Measurements from ENCODE around the gene ARSB.

The ARSB gene

GRCh38 chr5:78916044-78916443 lies 69.1 kb downstream of the ARSB start:
- Histone ChIP-seq H3K4me2 (ENCODE audit: low read length) (no peak overlapping the region), H3F3A (ENCODE audit: control insufficient read depth, insufficient read depth) (no peaks in the 10 kb centered on the region)
- TF ChIP-seq CTCF (IDR thresholded peaks at IDR 0.05; ENCODE audit: low read depth, low read length, poor library complexity, severe bottlenecking) (no peak), EZH2phosphoT487 (IDR thresholded peaks at IDR 0.05; ENCODE audit: borderline replicate concordance, low read length) (no peak)

GRCh38 chr5:78915170-78915569 lies 69.9 kb downstream of the ARSB start:
- TF ChIP-seq EZH2phosphoT487 (IDR thresholded peaks at IDR 0.05; ENCODE audit: borderline replicate concordance, low read length): no peak
- no peak for TF ChIP-seq CTCF (IDR thresholded peaks at IDR 0.05; ENCODE audit: low read depth, low read length, poor library complexity, severe bottlenecking)
- H3K27ac ChIP-seq (ENCODE audit: low read depth, low read length): no peak overlapping the region
- H3K36me3 ChIP-seq (ENCODE audit: control insufficient read depth, low read length): no peaks in the 10 kb centered on the region
- no peaks in the 10 kb centered on the region for H3F3A ChIP-seq (ENCODE audit: control insufficient read depth, insufficient read depth)
- no peaks in the 10 kb centered on the region for H3K9me3 ChIP-seq (ENCODE audit: control insufficient read depth, insufficient read depth, low read length)
- H3K79me2 ChIP-seq (ENCODE audit: control insufficient read depth, low read length): no peaks in the 10 kb centered on the region
- H3K27me3 ChIP-seq (ENCODE audit: control insufficient read depth, low read length): no peaks in the 10 kb centered on the region
- H3K4me3 ChIP-seq (ENCODE audit: low read length): no peak overlapping the region
- no peak overlapping the region for H3K4me2 ChIP-seq (ENCODE audit: low read length)
- no peaks in the 10 kb centered on the region for H3K9me2 ChIP-seq (replicated peaks; ENCODE audit: control insufficient read depth, low read length)
- H3K4me1 ChIP-seq (ENCODE audit: control insufficient read depth, low read length): no peaks in the 10 kb centered on the region
- H4K20me1 ChIP-seq (ENCODE audit: control insufficient read depth, insufficient read depth, low read depth, low read length): no peaks in the 10 kb centered on the region

More at GRCh38 chr5:78916044-78916443, 69.1 kb downstream of the ARSB start:
- H3K9me3 ChIP-seq (ENCODE audit: control insufficient read depth, insufficient read depth, low read length): no peaks in the 10 kb centered on the region
- H3K9me2 ChIP-seq (replicated peaks; ENCODE audit: control insufficient read depth, low read length): no peaks in the 10 kb centered on the region
- H3K79me2 ChIP-seq (ENCODE audit: control insufficient read depth, low read length): no peaks in the 10 kb centered on the region
- H4K20me1 ChIP-seq (ENCODE audit: control insufficient read depth, insufficient read depth, low read depth, low read length): no peaks in the 10 kb centered on the region
- no peak overlapping the region for H3K27ac ChIP-seq (ENCODE audit: low read depth, low read length)
- no peak overlapping the region for H3K4me3 ChIP-seq (ENCODE audit: low read length)
- no peaks in the 10 kb centered on the region for H3K27me3 ChIP-seq (ENCODE audit: control insufficient read depth, low read length)
- H3K4me1 ChIP-seq (ENCODE audit: control insufficient read depth, low read length): no peaks in the 10 kb centered on the region
- no peaks in the 10 kb centered on the region for H3K36me3 ChIP-seq (ENCODE audit: control insufficient read depth, low read length)

GRCh38 chr5:78912811-78913210 lies 72.3 kb downstream of the ARSB start:
- no peaks in the 10 kb centered on the region for H3K9me2 ChIP-seq (replicated peaks; ENCODE audit: control insufficient read depth, low read length)
- no peak overlapping the region for H3K4me3 ChIP-seq (ENCODE audit: low read length)
- TF ChIP-seq EZH2phosphoT487 (IDR thresholded peaks at IDR 0.05; ENCODE audit: borderline replicate concordance, low read length) (no peak), CTCF (IDR thresholded peaks at IDR 0.05; ENCODE audit: low read depth, low read length, poor library complexity, severe bottlenecking) (no peak)
- no peak overlapping the region for H3K4me2 ChIP-seq (ENCODE audit: low read length)
- H3K9me3 ChIP-seq (ENCODE audit: control insufficient read depth, insufficient read depth, low read length): no peaks in the 10 kb centered on the region
- no peaks in the 10 kb centered on the region for H3K4me1 ChIP-seq (ENCODE audit: control insufficient read depth, low read length)
- no peaks in the 10 kb centered on the region for H3K27me3 ChIP-seq (ENCODE audit: control insufficient read depth, low read length)
- H3K27ac ChIP-seq (ENCODE audit: low read depth, low read length): no peak overlapping the region
- no peaks in the 10 kb centered on the region for H4K20me1 ChIP-seq (ENCODE audit: control insufficient read depth, insufficient read depth, low read depth, low read length)
- no peaks in the 10 kb centered on the region for H3K36me3 ChIP-seq (ENCODE audit: control insufficient read depth, low read length)
- no peaks in the 10 kb centered on the region for H3K79me2 ChIP-seq (ENCODE audit: control insufficient read depth, low read length)
- no peaks in the 10 kb centered on the region for H3F3A ChIP-seq (ENCODE audit: control insufficient read depth, insufficient read depth)
